Activated CD8-positive, alpha-beta memory T cell treated with anti-CD3 and anti-CD28 coated beads, Interleukin-2, amount 50 U/mL, for 1 hour (primary cell): ENCODE results near the gene SNTG2.
"Not testable (repeated sequence)": the region's sequence is repeated elsewhere in the genome, so short reads cannot be mapped to it uniquely, and the experiment has no call there.

Experiments
- DNase-seq: peaks from one replicate; pipeline ENCODE4 v3.0.0-alpha.2; 2020; ENCODE audit errors: extremely low read depth

SNTG2 gene

GRCh38 chr2:1093668-1094067 is 143.0 kb downstream of the SNTG2 start:
- DNase-seq: not testable (repeated sequence)

- no peak for DNase-seq
These were observed 146.5 kb downstream of the SNTG2 start for GRCh38 chr2:1097101-1097500.

- DNase-seq: no peak
These were observed 148.8 kb downstream of the SNTG2 start for GRCh38 chr2:1099418-1099817.

- DNase-seq: no peak
These were observed 150.5 kb downstream of the SNTG2 start for GRCh38 chr2:1101011-1101782.

GRCh38 chr2:1101982-1102590 is 151.4 kb downstream of the SNTG2 start:
- DNase-seq: no peak

GRCh38 chr2:1104364-1104763 is 153.7 kb downstream of the SNTG2 start:
- no peak for DNase-seq

- not testable (repeated sequence) for DNase-seq
These were observed 155.7 kb downstream of the SNTG2 start for GRCh38 chr2:1106344-1106743.

GRCh38 chr2:1115843-1116539 is 165.3 kb downstream of the SNTG2 start:
- DNase-seq: no peak

- no peak for DNase-seq
These were observed 166.9 kb downstream of the SNTG2 start for GRCh38 chr2:1117569-1117968.

GRCh38 chr2:1125217-1125616 is 174.6 kb downstream of the SNTG2 start:
- DNase-seq: no peak

GRCh38 chr2:1125633-1126370 is 175.2 kb downstream of the SNTG2 start:
- no peak for DNase-seq

GRCh38 chr2:1129982-1130381 is 179.3 kb downstream of the SNTG2 start:
- DNase-seq: no peak

- no peak for DNase-seq
These were observed 180.3 kb downstream of the SNTG2 start for GRCh38 chr2:1130922-1131321.

GRCh38 chr2:1132328-1132969 is 181.8 kb downstream of the SNTG2 start:
- DNase-seq: no peak

- DNase-seq: not testable (repeated sequence)
These were observed 183.2 kb downstream of the SNTG2 start for GRCh38 chr2:1133896-1134295.

GRCh38 chr2:1134629-1135028 is 184.0 kb downstream of the SNTG2 start:
- no peak for DNase-seq

GRCh38 chr2:1136067-1136466 is 185.4 kb downstream of the SNTG2 start:
- no peak for DNase-seq

- DNase-seq: no peak
These were observed 186.2 kb downstream of the SNTG2 start for GRCh38 chr2:1136846-1137245.

GRCh38 chr2:1137264-1137663 is 186.6 kb downstream of the SNTG2 start:
- no peak for DNase-seq

GRCh38 chr2:1137913-1138391 is 187.3 kb downstream of the SNTG2 start:
- no peak for DNase-seq

GRCh38 chr2:1140389-1141003 is 189.8 kb downstream of the SNTG2 start:
- DNase-seq: no peak
